ENCODE measurements around the gene ACTR3.
A peak's percentile ranks its signal among the peaks of the same experiment; 100 is the strongest.

ACTR3 gene

DNA sequence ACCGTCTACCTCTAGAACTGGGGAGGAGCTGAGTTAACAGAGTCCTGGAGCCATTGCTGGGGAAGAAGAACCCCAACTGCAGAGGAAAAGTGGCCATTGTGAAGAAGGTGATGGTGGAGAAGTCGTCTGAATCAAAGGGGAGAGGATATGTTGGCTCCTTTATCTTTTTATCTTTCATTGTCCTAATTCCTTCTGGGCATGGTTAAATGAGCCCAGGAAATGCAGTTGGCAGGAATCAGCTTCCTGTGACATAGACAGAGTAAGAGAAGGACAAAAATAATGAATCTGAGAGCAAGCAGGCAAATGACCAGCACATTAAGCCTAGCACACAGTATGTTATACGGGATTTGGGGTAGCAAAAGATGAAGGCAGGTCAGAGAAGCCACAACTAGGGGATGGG, 16.0 kb upstream of the ACTR3 start:
- DNase-seq: no peak

DNA sequence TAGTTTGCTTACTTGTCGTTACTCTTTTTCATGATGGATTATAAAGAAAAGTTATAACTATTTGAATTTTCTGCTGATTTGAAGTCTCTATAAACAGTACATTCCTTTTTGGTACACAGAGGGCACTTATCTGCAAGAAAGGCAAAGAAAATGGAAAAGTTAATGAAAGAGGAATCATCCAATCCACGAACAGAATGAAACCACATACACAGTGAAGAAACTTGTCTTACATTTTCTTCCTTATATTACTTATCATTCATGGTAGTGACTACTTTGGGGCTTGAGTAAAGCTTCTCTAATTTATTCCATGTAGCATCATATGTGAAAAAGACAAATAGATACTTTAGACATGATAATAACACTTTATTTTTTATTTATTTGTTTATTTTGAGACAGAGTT, 14.8 kb upstream of the ACTR3 start:
- DNase-seq: no peak

DNA sequence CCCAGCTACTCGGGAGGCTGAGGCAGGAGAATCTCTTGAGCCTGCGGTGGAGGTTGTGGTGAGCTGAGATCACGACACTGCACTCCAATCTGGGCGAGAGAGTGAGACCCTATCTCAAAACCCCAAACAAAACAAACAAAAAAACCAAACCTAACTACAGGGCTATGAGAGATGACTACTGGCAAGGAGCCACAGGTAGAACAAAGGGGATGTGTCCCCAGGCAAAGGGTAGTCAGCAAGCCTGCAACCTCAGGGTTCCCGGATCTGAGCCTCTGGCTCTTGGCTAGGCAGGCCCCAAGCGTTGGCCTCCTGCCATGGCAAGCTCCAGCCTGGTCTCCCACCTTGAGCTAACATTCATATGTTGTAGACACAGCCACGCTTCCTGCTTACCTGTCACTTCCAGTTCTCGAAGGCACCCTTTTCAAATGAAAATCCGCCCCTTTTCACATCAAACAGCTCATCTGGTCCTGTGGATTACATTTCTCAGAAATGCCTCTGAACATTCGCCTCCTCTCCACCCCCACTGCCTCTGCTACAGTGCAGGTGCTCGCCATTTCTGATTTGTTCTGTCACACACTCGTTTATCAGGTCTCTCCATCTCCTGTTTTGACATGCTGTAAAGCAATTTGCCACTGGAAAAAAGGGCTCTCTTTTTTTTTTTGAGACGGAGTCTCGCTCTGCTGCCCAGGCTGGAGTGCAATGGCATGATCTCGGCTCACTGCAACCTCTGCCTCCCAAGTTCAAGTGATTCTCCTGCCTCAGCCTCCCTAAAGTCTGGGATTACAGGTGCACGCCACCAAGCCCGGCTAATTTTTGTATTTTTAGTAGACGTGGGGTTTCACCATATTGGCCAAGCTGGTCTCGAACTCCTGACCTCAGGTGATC, 13.1 kb upstream of the ACTR3 start:
- DNase-seq: peak; percentile 22

DNA sequence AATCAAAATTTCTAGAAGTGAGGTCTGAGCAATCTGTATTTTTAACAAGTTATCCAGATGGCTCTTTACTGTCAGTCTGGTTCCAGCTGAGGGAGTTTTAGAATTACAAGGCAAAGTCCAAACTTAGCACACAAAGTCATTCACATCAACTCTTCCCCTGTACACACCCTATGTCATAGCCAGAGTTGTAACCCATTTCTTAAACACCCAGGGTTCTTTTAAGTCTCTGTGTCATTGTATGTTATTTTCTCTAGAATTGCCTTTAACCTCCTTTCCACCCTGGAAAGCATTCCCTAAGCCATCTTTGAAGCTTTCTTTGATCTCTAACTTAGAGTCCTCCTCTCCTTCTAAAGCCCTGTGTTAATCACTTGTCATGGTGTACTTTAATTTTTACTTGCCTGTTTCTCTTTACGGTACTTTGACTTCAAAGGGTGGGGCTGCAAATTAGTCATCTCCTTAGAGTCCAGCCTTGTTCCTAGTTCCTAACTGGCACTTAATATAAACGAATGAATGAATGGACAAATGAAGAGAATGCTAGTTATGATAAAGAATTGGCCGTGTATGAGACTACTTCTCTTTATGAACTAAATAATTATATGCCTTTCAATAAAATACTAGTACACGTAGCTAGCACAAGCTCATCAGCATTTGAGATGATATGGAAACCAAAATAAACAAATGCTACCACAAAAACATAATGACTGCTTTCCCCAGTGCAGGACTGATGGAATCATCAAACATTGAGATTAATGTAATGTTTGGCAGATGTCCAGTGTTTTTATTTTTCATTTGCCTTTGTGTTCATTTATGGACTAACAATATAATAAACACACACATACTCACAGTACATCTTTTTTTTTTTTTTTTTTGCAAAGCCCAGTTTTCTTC, 11.9 kb upstream of the ACTR3 start:
- DNase-seq: no peak

DNA sequence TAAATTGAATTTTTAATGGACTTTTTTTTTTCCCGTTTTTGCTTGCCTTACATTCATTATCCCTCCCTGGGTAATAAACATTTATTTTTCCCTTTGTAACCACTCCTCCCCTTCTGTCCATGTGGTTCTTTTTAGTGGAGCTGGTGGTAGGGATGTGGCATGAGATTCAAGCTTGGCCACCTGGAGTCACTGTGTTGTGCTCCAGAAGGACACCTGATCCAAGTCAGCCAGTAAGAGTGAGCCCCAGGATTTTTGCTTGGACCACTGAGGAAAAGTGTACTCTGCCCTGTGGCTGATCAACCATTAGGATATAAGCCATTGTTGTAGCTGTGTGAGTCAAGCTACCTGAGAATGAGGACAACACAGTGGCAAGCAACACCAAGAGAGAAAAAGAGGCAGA, 11.1 kb upstream of the ACTR3 start:
- DNase-seq: no peak

DNA sequence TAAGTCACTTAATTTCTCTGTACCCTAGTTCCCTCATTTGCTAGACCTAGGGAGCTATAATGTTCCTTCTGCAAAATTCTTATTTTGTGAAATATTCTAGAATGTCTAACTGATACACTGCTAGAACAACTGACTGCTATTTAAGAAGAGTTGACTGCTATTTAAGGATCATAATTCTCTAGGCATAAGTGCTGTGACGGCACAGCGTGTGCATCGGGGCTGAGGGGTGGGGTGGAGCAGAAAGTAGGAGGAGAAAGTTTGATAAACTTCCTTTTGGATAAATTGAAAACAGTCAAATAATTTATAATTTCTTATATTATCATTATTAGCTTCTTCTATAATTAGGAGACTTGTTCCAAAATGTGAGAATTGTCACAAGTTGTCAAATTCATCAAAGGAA, 10.4 kb upstream of the ACTR3 start:
- DNase-seq: no peak

DNA sequence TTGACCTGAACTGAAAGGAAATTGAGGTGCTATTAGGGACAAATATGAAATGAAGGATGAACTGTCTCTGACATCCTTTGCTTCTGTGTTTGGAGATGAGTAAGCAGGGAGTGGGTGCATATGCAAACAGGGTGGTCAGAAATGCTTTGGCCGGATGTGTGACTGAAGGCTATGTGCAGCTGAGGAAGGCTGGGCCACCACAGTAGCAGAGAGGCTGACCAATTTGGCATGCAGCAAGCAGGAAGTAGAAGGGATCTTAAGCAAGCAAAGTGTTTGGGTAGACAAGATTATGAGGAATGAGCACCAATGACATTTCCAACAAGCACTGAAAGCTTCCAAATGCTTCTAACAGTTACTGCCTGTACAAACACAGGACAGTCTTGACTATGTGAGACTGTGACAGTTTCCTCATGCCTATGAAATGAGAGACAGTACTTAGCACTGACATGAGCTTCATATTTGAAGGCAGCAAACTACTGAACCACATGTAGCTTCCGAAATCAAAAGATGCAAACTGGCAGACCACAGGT, 3.3 kb upstream of the ACTR3 start:
- no peak for DNase-seq

DNA sequence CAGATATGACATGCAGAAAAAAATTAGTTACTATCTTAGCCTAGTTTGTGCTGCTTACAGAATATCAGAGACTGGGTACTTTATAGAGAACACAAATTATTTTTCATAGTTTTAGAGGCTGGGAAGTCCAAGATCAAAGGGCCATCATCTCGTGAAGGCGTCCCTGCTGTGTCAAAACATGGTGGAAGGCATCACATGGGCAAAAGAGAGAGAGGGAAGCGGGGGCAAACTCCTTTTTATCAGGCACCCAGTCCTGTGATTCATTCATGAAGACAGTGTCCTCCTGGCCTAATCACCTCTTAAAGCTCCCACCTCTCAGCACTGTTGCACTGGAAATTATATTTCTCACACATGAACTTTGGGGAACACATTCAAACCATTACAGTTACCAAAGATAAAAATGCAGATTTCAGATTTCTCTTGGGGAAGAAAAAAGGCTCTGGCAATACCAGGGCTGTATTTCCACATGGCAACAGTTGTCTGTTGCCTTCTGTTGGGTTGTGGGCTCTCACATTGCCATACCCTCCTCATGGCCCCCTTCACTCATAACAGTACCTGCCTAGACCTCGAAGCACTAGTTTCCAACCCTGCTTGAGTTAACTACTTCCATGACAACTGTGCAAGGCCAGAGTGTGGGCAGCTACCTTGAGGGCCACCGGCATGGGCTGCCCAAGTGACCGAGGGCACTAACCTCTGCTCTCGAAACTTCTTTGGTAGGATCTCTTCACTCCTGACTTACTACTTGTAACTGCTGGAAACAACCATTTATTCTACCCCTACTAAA, 2.7 kb upstream of the ACTR3 start:
- no peak for DNase-seq

DNA sequence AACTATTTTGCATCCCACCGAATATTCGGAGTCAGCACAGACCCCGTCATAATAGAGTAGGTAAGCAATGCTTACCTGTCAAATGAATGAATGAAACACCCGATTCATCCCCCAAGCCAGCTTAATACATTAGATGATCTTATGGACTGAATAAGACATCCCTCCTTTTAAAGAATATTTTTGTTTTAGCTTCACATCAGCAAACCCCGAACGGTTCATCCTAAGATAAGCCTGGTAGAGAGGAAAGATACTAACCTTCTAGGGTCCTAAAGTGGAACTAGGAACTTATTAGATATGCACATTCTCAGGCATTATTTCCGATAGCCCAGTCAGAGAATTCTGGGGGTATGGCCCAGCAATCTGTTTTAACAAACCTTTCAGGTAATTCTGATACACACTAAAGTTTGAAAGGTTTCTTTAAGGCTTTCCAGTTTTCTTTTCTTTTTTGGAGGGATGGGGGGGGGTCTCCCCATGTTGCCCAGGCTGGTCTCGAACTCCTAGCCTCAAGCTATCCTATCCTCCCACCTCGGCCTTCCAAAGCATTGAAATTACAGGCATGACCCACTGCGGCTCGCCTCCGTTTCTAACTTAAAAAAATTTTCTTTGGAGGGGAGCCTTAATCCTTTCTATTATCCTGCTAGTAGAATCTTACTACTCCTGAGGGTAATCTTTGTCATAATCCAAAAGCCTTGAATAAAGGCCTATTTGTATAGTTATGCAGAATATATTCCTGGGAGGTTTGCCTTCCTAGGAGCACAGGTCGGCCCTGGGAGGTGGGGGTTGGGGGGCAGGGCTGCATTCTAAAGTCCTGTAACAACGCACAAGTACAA, 1.0 kb upstream of the ACTR3 start:
- no peak for DNase-seq

DNA sequence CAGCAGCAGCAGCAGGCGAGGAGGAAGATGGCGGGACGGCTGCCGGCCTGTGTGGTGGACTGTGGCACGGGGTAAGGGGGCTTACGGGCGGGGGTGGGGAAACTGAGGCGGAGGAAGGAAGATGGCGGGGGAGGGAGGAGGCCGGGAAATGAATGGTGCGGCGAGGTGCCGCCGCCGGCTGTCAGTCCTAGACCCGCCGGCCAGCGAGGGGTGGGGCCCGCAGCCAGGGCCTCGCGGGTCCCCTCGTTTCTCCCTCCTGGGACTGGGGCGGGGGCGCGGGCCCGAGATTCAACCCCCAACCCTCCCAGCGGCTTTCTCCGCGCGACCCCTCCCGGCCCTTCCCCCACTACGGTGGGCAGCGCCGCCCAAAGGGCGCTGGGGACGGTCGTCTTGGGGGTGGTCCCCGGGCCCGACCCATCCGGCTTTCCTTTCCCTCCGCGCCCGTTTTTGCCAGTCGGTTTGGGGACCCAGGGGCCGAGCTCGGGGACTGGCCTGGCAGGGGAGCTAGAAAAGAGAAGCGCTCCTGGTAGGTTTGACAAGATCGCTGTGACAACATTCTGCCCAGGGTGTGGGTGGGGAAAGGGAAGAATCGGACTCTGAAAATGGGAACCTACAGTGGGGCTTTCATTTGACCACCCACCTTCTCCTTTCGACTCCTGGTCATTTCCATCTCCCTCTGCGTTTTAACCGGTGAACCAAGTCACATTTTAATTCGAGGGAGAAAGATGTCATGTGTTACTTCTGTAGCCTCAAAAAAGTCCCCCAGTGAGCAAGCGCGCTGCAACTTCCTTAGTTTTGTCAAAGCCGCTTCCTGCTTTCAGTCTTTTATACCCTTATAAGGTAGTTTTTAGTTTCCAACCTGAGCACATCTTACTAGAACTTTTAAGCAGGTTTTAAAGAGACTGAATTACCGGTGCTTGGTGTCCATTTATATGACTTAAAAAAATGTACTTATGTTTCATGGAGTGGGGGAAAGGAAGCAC, 655 bp downstream of the ACTR3 start:
- DNase-seq: peak; percentile 79

DNA sequence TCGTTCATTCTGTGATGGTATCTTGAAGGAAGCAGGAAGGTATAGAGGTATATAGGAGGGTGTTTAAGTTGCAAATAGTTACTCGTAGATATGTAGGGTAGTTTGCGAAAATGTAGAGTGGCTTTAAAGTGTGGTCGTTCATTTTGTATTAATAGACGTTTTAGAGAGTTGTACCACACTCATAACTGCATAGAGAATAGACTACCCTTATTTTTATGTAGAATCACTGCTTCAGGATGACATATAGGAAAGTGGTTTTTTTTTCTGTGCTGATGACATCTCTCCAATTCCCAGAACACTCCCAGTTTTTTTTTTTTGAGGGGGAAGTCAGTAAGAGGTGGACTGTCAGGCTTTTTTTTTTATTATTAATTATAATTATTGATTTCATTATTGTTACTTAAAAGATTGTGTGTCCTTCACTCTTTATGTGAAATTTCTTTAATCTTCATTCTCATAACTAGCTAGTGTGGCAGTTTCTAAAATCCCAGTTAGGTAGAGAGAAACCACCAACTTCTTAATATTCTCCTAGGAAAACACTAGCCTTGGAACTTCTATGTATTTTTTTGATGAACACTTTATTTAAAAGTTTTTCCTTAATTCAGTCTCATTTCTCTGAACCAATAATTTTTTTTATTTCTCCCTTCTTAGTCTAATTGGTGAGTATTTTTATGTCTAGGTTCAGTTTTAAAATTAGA, 1.5 kb downstream of the ACTR3 start:
- no peak for DNase-seq

DNA sequence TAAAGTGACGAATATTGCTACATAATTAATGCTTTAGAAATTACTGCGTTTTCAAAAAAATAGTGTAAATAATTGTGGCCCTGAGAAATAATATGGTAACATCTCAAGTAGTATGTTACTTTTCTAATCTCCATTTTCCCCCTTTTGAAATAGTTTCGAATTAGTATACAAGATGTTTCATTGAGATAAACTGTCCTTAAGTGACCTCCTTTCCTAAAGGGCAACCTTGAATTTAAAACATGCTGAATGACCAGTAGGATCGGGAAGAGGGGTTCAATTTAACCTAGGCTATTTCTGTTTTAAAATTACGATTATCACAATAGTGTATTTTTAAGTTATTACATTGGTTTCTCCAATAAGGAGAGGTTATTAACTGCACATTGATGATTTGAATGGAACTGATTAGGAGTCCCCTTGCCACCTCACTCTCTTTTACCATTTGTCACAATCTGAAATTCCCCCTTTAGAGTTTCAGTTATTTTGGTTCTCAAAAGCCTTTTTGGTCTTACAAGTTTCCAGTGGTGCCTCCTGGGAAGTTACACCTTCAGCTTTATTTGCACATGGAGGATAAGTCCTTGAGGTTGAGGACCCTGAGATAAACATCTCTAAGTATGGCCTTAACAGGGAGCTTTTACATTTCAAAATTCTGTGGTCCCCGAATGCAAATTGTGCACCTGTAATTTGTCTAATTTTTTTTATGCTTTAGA, 2.3 kb downstream of the ACTR3 start:
- DNase-seq: no peak

DNA sequence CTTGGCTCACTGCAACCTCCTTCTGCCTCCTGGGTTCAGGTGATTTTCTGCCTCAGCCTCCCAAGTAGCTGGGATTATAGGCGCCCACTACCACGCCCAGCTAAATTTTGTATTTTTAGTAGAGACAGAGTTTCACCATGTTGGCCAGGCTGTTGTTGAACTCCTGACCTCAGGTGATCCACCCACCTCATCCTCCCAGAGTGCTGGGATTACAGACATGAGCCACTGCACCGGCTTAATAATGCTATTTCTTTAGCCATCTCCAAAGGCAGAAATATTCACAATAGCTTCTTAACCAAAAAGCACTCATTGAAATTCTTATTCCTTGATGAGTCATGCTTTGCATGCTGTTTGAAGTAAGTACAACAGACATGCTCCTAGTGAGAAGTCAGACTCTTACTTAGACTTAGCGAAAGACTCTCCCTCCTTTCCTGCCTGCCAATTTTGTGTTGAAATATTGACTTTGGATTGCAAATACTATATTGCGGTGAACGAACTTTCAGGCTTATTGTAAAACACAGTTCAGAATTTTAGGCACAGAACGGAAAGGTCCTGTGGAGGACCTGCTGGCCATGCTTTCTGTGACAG, 4.4 kb downstream of the ACTR3 start:
- no peak for DNase-seq

DNA sequence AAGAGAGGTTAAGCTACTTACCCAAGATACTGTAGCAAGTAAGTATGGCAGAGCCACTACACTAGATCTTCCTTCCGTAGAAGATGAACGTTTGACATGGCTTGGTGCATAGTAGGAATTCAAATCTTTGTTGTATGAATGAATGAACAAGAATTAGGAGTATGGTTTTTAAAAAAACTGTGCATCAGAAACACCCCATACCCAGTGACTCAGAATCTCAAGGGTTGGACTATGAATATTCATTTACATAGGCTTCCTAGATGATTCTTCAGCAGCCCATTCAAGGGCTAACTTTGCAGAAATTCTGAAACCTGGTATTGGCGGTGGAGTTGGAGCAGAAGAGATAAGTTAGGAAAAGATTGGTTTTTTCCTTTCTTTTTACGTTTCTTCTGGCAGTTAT, 5.4 kb downstream of the ACTR3 start:
- DNase-seq: no peak

DNA sequence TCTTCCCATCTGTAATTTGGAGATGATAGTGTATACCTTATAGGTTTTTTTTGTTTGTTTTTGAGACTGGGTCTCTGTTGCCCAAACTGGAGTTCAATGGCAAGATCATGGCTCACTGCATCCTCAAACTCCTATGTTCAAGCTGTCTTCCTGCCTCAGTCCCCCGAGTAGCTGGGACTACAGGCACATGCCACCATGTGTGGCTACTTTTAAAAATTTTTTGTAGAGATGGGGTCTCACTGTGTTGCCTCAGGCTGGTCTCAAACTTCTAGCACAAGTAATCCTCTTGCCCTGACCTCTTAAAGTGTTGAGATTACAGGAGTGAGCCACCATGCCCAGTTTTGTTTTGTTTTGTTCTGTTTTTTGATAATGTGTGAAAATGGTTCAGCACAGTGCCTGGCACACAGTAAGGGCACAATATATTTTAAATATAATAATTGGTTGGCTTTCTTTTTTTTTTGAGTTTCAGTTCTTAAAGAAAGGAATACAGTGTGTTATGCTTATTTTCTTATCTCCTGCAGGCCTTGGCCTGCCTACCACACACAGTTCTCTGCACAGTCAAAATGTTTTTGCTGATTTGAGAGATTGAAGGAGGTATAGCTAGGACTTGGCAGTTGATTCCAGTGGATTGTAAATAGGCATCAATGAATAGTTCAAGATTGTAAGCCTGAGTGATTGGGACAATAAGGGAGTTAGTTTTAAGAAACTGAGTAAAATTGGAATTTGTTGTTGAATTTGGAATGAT, 6.1 kb downstream of the ACTR3 start:
- DNase-seq: no peak

DNA sequence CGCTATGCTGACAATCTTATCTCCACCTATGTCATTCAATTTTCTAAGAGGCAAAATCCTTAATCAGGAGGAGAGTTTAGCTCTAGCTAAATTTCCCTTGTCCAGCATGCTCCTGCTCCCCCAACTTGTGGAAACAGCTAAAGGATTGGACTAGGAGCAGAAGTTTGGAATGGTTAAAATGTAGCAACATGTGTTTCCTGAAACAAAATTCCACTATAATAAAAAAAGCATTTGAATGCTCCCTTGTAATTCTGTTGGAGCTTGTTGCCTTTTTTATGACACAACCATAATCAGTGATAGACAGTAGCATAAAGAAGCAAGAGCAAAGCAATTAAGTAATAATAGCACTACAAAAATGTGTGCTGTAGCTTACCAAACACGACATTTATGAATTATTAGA, 6.9 kb downstream of the ACTR3 start:
- DNase-seq: no peak

DNA sequence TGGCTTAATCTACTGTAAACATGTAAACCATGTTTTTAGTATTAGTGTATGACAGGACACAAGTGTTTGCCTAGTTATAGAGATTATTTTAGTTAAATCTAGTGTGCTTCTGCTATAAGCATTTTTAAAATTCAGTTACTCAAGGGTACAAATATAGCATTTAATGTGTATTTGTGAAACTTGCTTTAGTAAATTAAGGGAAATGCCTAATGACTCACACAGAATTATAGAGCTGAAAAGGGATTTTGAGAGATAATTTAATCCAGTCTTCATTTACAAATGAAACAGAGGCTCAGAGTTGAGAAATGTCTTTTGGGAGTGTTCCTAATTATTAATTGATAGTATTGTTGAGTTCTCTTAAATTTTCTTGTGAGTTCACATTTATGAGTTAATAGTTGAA, 8.2 kb downstream of the ACTR3 start:
- no peak for DNase-seq

DNA sequence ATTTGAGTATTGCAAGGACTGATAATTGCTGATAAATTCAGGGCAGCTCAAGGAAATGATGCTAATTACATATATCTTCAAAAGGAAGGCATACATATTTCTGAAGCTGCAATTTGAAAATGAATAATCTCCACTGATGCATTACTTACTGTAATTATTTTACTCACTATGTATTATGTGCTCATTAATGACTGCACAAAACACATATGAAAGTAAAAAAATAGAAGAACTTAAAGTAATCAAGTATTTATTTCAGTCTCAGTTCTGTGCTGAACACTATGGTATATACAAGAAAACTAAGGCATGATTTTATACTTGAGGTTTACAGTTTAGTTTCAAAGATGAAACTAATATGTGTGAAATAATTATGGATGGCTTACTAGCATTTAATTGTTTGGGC, 9.3 kb downstream of the ACTR3 start:
- DNase-seq: no peak

Measured in right kidney (tissue), 1 donor.